KMS-11 (cell line): ENCODE measurements around the gene RIPK4.

Experiments used
- H2AFZ ChIP-seq: fragments of 200-600 bp; sonication (generic); 2 replicates; pipeline ENCODE4 v1.6.1; 2016; ENCODE audit warnings: antibody characterized with exemption, mixed run types, low read depth
- H3K27ac ChIP-seq: fragments of 200-600 bp; sonication (generic); 2 replicates; pipeline ENCODE4 v1.6.1; 2016; ENCODE audit warnings: mild to moderate bottlenecking, mixed run types
- H3K27me3 ChIP-seq: fragments of 200-600 bp; sonication (generic); 2 replicates; pipeline ENCODE4 v1.6.1; 2017; ENCODE audit warnings: mild to moderate bottlenecking, low read depth, mixed run types, moderate library complexity; ENCODE audit not compliant: insufficient read depth
- H3K36me3 ChIP-seq: fragments of 200-600 bp; sonication (generic); 2 replicates; pipeline ENCODE4 v1.6.1; 2017; ENCODE audit warnings: mild to moderate bottlenecking, mixed run types; ENCODE audit not compliant: insufficient read depth
- H3K4me1 ChIP-seq: fragments of 200-600 bp; sonication (generic); 2 replicates; pipeline ENCODE4 v1.6.1; 2016; ENCODE audit warnings: mild to moderate bottlenecking, low read depth, mixed run types; ENCODE audit not compliant: poor library complexity, severe bottlenecking
- H3K4me2 ChIP-seq: fragments of 200-600 bp; sonication (generic); 2 replicates; pipeline ENCODE4 v1.7.0; 2016; ENCODE audit warnings: mild to moderate bottlenecking, mixed run types
- H3K4me3 ChIP-seq: fragments of 200-600 bp; sonication (generic); IDR thresholded peaks from 2 replicates; pipeline ENCODE4 v1.6.1; 2017; ENCODE audit warnings: low read depth, low read length, mixed read lengths; ENCODE audit not compliant: insufficient read depth
- H3K79me2 ChIP-seq: fragments of 200-600 bp; sonication (generic); 2 replicates; pipeline ENCODE4 v1.6.1; 2016; ENCODE audit warnings: low read depth, mixed run types; ENCODE audit not compliant: insufficient read depth
- H3K9ac ChIP-seq: fragments of 200-600 bp; sonication (generic); 2 replicates; pipeline ENCODE4 v1.6.1; 2016; ENCODE audit warnings: mild to moderate bottlenecking, mixed run types
- H4K20me1 ChIP-seq: fragments of 200-600 bp; sonication (generic); 2 replicates; pipeline ENCODE4 v1.6.1; 2016; ENCODE audit warnings: mild to moderate bottlenecking, mixed run types; ENCODE audit not compliant: insufficient read depth
- CTCF ChIP-seq: fragments of 200-600 bp; sonication (generic); conservative IDR thresholded peaks from 2 replicates; pipeline ENCODE4 v1.6.1; 2017; ENCODE audit warnings: low read depth, mild to moderate bottlenecking, antibody characterized with exemption, low read length, moderate library complexity, mixed read lengths

Gene RIPK4

GRCh38 chr21:41784456-41785102 lies 17.7 kb upstream of the RIPK4 start:
- H3K4me3 ChIP-seq, result no peak overlapping the region
- H2AFZ ChIP-seq, result no peak overlapping the region
- no peak overlapping the region for H3K9ac ChIP-seq
- H3K36me3 ChIP-seq, result no peaks in the 10 kb centered on the region
- no peak overlapping the region for H3K4me2 ChIP-seq
- H3K27ac ChIP-seq, result no peak overlapping the region
- H4K20me1 ChIP-seq, result no peaks in the 10 kb centered on the region
- no peak for TF ChIP-seq CTCF
- no peaks in the 10 kb centered on the region for H3K4me1 ChIP-seq
- peaks cover 2% of the 10 kb centered on the region; the same call in 1 of the 2 replicates for H3K27me3 ChIP-seq
- H3K79me2 ChIP-seq, result no peaks in the 10 kb centered on the region

GRCh38 chr21:41783476-41784180 lies 16.8 kb upstream of the RIPK4 start:
- Histone ChIP-seq H4K20me1 (no peaks in the 10 kb centered on the region), H3K4me3 (no peak overlapping the region), H2AFZ (no peak overlapping the region), H3K79me2 (no peaks in the 10 kb centered on the region), H3K4me2 (no peak overlapping the region), H3K27ac (no peak overlapping the region), H3K27me3 (peaks cover 2% of the 10 kb centered on the region; the same call in 1 of the 2 replicates), H3K36me3 (no peaks in the 10 kb centered on the region), H3K4me1 (no peaks in the 10 kb centered on the region), H3K9ac (no peak overlapping the region)
- TF ChIP-seq CTCF, result no peak

- no peak overlapping the region for H3K9ac ChIP-seq
- no peaks in the 10 kb centered on the region for H3K27me3 ChIP-seq
- no peaks in the 10 kb centered on the region for H4K20me1 ChIP-seq
- no peak overlapping the region for H2AFZ ChIP-seq
- no peak overlapping the region for H3K4me3 ChIP-seq
- no peaks in the 10 kb centered on the region for H3K4me1 ChIP-seq
- no peak overlapping the region for H3K4me2 ChIP-seq
- no peaks in the 10 kb centered on the region for H3K79me2 ChIP-seq
- no peak for TF ChIP-seq CTCF
- no peaks in the 10 kb centered on the region for H3K36me3 ChIP-seq
- no peak overlapping the region for H3K27ac ChIP-seq
Observed at GRCh38 chr21:41781050-41781410, 14.2 kb upstream of the RIPK4 start.

- Histone ChIP-seq H3K4me1 (no peaks in the 10 kb centered on the region), H3K36me3 (no peaks in the 10 kb centered on the region), H2AFZ (no peak overlapping the region), H3K27ac (no peak overlapping the region), H3K4me3 (no peak overlapping the region), H3K27me3 (no peaks in the 10 kb centered on the region), H4K20me1 (no peaks in the 10 kb centered on the region), H3K9ac (no peak overlapping the region), H3K4me2 (no peak overlapping the region), H3K79me2 (no peaks in the 10 kb centered on the region)
- no peak for TF ChIP-seq CTCF
Observed at GRCh38 chr21:41780337-41781049, 13.6 kb upstream of the RIPK4 start.
